ENCODE results near the gene TMPRSS4. TPM values are rescaled to one million over a fixed set of nuclear protein-coding genes. Genes with fewer than 3 reads are reported as not detected.

The TMPRSS4 gene
- polyA plus RNA-seq, 4 donors = 20.0 to 117 (median 44.3) TPM

- peak overlapping the region in 2 of 3 donors; percentile 37 to 43 for H3K4me3 ChIP-seq (ENCODE audit: low read depth in 1 of 3, low read length in 3 of 3)
- no peaks in the 10 kb centered on the region for H3K36me3 ChIP-seq (ENCODE audit: control insufficient read depth in 3 of 3, insufficient read depth in 2 of 3, low read depth in 1 of 3, low read length in 3 of 3)
- H3K27ac ChIP-seq (ENCODE audit: low read depth in 1 of 3, low read length in 2 of 3) = no peak overlapping the region
- FAIRE-seq (no peak), DNase-seq (no peak)
- peaks cover 0 to 46% (median 2%) of the 10 kb centered on the region in 3 donors for H3K4me1 ChIP-seq (ENCODE audit: control insufficient read depth in 3 of 3, insufficient read depth in 2 of 3, low read depth in 1 of 3, low read length in 2 of 3)
- peaks cover 0 to 4% of the 10 kb centered on the region in 2 donors for H3K9me3 ChIP-seq (ENCODE audit: control insufficient read depth in 2 of 2, insufficient read depth in 1 of 2, low read depth in 1 of 2, low read length in 1 of 2)
- whole genome bisulfite sequencing, 3 donors = 16 to 23% (median 22%) methylated on average over 15 to 16 of the region's 16 CpGs
- peaks cover 11 to 90% (median 32%) of the 10 kb centered on the region in 3 donors for H3K27me3 ChIP-seq (ENCODE audit: control insufficient read depth in 3 of 3, insufficient read depth in 3 of 3, low read length in 3 of 3)
Measured at GRCh38 chr11:118152020-118152551, 75.2 kb downstream of the TMPRSS4 start.

- FAIRE-seq (no peak), DNase-seq (peak; percentile 19 to 77)
- Histone ChIP-seq H3K4me1 (ENCODE audit: control insufficient read depth in 3 of 3, insufficient read depth in 2 of 3, low read depth in 1 of 3, low read length in 2 of 3) (peaks cover 0 to 46% (median 2%) of the 10 kb centered on the region in 3 donors), H3K9me3 (ENCODE audit: control insufficient read depth in 2 of 2, insufficient read depth in 1 of 2, low read depth in 1 of 2, low read length in 1 of 2) (peaks cover 0 to 4% of the 10 kb centered on the region in 2 donors), H3K27ac (ENCODE audit: low read depth in 1 of 3, low read length in 2 of 3) (no peak within 1 kb of the TSS), H3K4me3 (ENCODE audit: low read depth in 1 of 3, low read length in 3 of 3) (peak within 1 kb of the TSS in 2 of 3 donors; percentile 37 to 43), H3K36me3 (ENCODE audit: control insufficient read depth in 3 of 3, insufficient read depth in 2 of 3, low read depth in 1 of 3, low read length in 3 of 3) (no peaks in the 10 kb centered on the region), H3K27me3 (ENCODE audit: control insufficient read depth in 3 of 3, insufficient read depth in 3 of 3, low read length in 3 of 3) (peaks cover 11 to 92% (median 34%) of the 10 kb centered on the region in 3 donors)
- 1% methylated on average over 72 to 88 of the region's 88 CpGs for WGBS, 3 donors
Measured at GRCh38 chr11:118152552-118153471, 75.9 kb downstream of the TMPRSS4 start, which contains the start of gene SCN4B. TSS of gene SCN4B (minus strand) at chr11:118152823. CDS start at chr11:118152673, 150 bp downstream.

GRCh38 chr11:118153516-118153915 lies 76.6 kb downstream of the TMPRSS4 start:
- Histone ChIP-seq H3K27me3 (ENCODE audit: control insufficient read depth in 3 of 3, insufficient read depth in 3 of 3, low read length in 3 of 3) (peaks cover 11 to 93% (median 34%) of the 10 kb centered on the region in 3 donors), H3K4me3 (ENCODE audit: low read depth in 1 of 3, low read length in 3 of 3) (no peak overlapping the region), H3K27ac (ENCODE audit: low read depth in 1 of 3, low read length in 2 of 3) (no peak overlapping the region), H3K9me3 (ENCODE audit: control insufficient read depth in 2 of 2, insufficient read depth in 1 of 2, low read depth in 1 of 2, low read length in 1 of 2) (peaks cover 0 to 4% of the 10 kb centered on the region in 2 donors), H3K36me3 (ENCODE audit: control insufficient read depth in 3 of 3, insufficient read depth in 2 of 3, low read depth in 1 of 3, low read length in 3 of 3) (no peaks in the 10 kb centered on the region), H3K4me1 (ENCODE audit: control insufficient read depth in 3 of 3, insufficient read depth in 2 of 3, low read depth in 1 of 3, low read length in 2 of 3) (peaks cover 0 to 46% (median 2%) of the 10 kb centered on the region in 3 donors)
- 6 to 28% (median 16%) methylated on average over 15 to 16 of the region's 16 CpGs for WGBS, 3 donors
- FAIRE-seq = no peak
- DNase-seq = no peak

GRCh38 chr11:118153976-118154375 lies 77.1 kb downstream of the TMPRSS4 start:
- no peak for FAIRE-seq
- Histone ChIP-seq H3K27me3 (ENCODE audit: control insufficient read depth in 3 of 3, insufficient read depth in 3 of 3, low read length in 3 of 3) (peaks cover 11 to 94% (median 34%) of the 10 kb centered on the region in 3 donors), H3K4me3 (ENCODE audit: low read depth in 1 of 3, low read length in 3 of 3) (no peak overlapping the region), H3K27ac (ENCODE audit: low read depth in 1 of 3, low read length in 2 of 3) (no peak overlapping the region), H3K4me1 (ENCODE audit: control insufficient read depth in 3 of 3, insufficient read depth in 2 of 3, low read depth in 1 of 3, low read length in 2 of 3) (peaks cover 0 to 46% (median 2%) of the 10 kb centered on the region in 3 donors), H3K36me3 (ENCODE audit: control insufficient read depth in 3 of 3, insufficient read depth in 2 of 3, low read depth in 1 of 3, low read length in 3 of 3) (no peaks in the 10 kb centered on the region), H3K9me3 (ENCODE audit: control insufficient read depth in 2 of 2, insufficient read depth in 1 of 2, low read depth in 1 of 2, low read length in 1 of 2) (peaks cover 0 to 4% of the 10 kb centered on the region in 2 donors)
- 68 to 83% (median 81%) methylated on average over 11 of the region's 11 CpGs for WGBS, 3 donors
- no peak for DNase-seq

- 75 to 100% (median 84%) methylated on average over 1 of the region's 1 CpG for WGBS, 3 donors
- Histone ChIP-seq H3K9me3 (ENCODE audit: control insufficient read depth in 2 of 2, insufficient read depth in 1 of 2, low read depth in 1 of 2, low read length in 1 of 2) (peaks cover 0 to 4% of the 10 kb centered on the region in 2 donors), H3K4me1 (ENCODE audit: control insufficient read depth in 3 of 3, insufficient read depth in 2 of 3, low read depth in 1 of 3, low read length in 2 of 3) (peaks cover 0 to 46% (median 2%) of the 10 kb centered on the region in 3 donors), H3K27me3 (ENCODE audit: control insufficient read depth in 3 of 3, insufficient read depth in 3 of 3, low read length in 3 of 3) (peaks cover 11 to 94% (median 39%) of the 10 kb centered on the region in 3 donors), H3K36me3 (ENCODE audit: control insufficient read depth in 3 of 3, insufficient read depth in 2 of 3, low read depth in 1 of 3, low read length in 3 of 3) (no peaks in the 10 kb centered on the region), H3K4me3 (ENCODE audit: low read depth in 1 of 3, low read length in 3 of 3) (no peak overlapping the region), H3K27ac (ENCODE audit: low read depth in 1 of 3, low read length in 2 of 3) (no peak overlapping the region)
- no peak for FAIRE-seq
- peak in 1 of 2 donors; percentile 62 for DNase-seq
Measured at GRCh38 chr11:118154641-118155040, 77.8 kb downstream of the TMPRSS4 start.

GRCh38 chr11:118155776-118156530 lies 79.1 kb downstream of the TMPRSS4 start:
- Histone ChIP-seq H3K9me3 (ENCODE audit: control insufficient read depth in 2 of 2, insufficient read depth in 1 of 2, low read depth in 1 of 2, low read length in 1 of 2) (peaks cover 0 to 4% of the 10 kb centered on the region in 2 donors), H3K27ac (ENCODE audit: low read depth in 1 of 3, low read length in 2 of 3) (no peak overlapping the region), H3K4me1 (ENCODE audit: control insufficient read depth in 3 of 3, insufficient read depth in 2 of 3, low read depth in 1 of 3, low read length in 2 of 3) (peaks cover 0 to 46% (median 2%) of the 10 kb centered on the region in 3 donors), H3K4me3 (ENCODE audit: low read depth in 1 of 3, low read length in 3 of 3) (no peak overlapping the region), H3K36me3 (ENCODE audit: control insufficient read depth in 3 of 3, insufficient read depth in 2 of 3, low read depth in 1 of 3, low read length in 3 of 3) (no peaks in the 10 kb centered on the region), H3K27me3 (ENCODE audit: control insufficient read depth in 3 of 3, insufficient read depth in 3 of 3, low read length in 3 of 3) (peaks cover 11 to 97% (median 40%) of the 10 kb centered on the region in 3 donors)
- DNase-seq (no peak), FAIRE-seq (no peak)
- 51 to 54% (median 52%) methylated on average over 11 of the region's 11 CpGs for WGBS, 3 donors

GRCh38 chr11:118156531-118157185 lies 79.8 kb downstream of the TMPRSS4 start:
- FAIRE-seq (no peak), DNase-seq (peak in 1 of 2 donors; percentile 51)
- Histone ChIP-seq H3K9me3 (ENCODE audit: control insufficient read depth in 2 of 2, insufficient read depth in 1 of 2, low read depth in 1 of 2, low read length in 1 of 2) (peaks cover 0 to 4% of the 10 kb centered on the region in 2 donors), H3K36me3 (ENCODE audit: control insufficient read depth in 3 of 3, insufficient read depth in 2 of 3, low read depth in 1 of 3, low read length in 3 of 3) (no peaks in the 10 kb centered on the region), H3K4me1 (ENCODE audit: control insufficient read depth in 3 of 3, insufficient read depth in 2 of 3, low read depth in 1 of 3, low read length in 2 of 3) (peaks cover 0 to 46% (median 2%) of the 10 kb centered on the region in 3 donors), H3K27ac (ENCODE audit: low read depth in 1 of 3, low read length in 2 of 3) (no peak overlapping the region), H3K27me3 (ENCODE audit: control insufficient read depth in 3 of 3, insufficient read depth in 3 of 3, low read length in 3 of 3) (peaks cover 11 to 97% (median 43%) of the 10 kb centered on the region in 3 donors), H3K4me3 (ENCODE audit: low read depth in 1 of 3, low read length in 3 of 3) (no peak overlapping the region)
- WGBS, 3 donors = 2 to 9% (median 6%) methylated on average over 20 to 21 of the region's 21 CpGs
